BLaER1 treated with 17β-estradiol and CSF1 and Interleukin-3, amounts not matched to agents 10 nM and 100 nM (cell line): ENCODE measurements around the gene ELF4.

ENCODE experiments used
- H3K27ac ChIP-seq, 11 experiments: shearing (Covaris generic); formaldehyde crosslinking; 2 replicates each; pipeline ENCODE4 v1.8.1; 2022
- H3K27me3 ChIP-seq, 11 experiments: shearing (Covaris generic); formaldehyde crosslinking; 2 replicates each; pipeline ENCODE4 v1.8.1; 2022
- H3K36me3 ChIP-seq, 11 experiments: shearing (Covaris generic); formaldehyde crosslinking; 2 replicates each; pipeline ENCODE4 v1.8.1; 2022
- H3K4me1 ChIP-seq, 10 experiments: shearing (Covaris generic); formaldehyde crosslinking; 2 replicates each; pipeline ENCODE4 v1.8.1; 2022
- H3K4me2 ChIP-seq, 11 experiments: shearing (Covaris generic); formaldehyde crosslinking; 2 replicates each; pipeline ENCODE4 v1.8.1; 2022
- H3K4me3 ChIP-seq, 10 experiments: shearing (Covaris generic); formaldehyde crosslinking; 2 replicates each; pipeline ENCODE4 v1.8.1; 2022
- H3K9ac ChIP-seq, 11 experiments: shearing (Covaris generic); formaldehyde crosslinking; 2 replicates each; pipeline ENCODE4 v1.8.1; 2022
- H3K9me3 ChIP-seq, 11 experiments: shearing (Covaris generic); formaldehyde crosslinking; replicated peaks in 1 of 11; 2 replicates each; pipeline ENCODE4 v1.8.1; 2022
- H4K20me1 ChIP-seq, 11 experiments: shearing (Covaris generic); formaldehyde crosslinking; 2 replicates each; pipeline ENCODE4 v1.8.1; 2022
- Cebpa-rat ChIP-seq, 11 experiments: shearing (Covaris generic); IDR thresholded peaks; 2 replicates each; pipeline ENCODE4 v1.8.1; 2022

The ELF4 gene

DNA sequence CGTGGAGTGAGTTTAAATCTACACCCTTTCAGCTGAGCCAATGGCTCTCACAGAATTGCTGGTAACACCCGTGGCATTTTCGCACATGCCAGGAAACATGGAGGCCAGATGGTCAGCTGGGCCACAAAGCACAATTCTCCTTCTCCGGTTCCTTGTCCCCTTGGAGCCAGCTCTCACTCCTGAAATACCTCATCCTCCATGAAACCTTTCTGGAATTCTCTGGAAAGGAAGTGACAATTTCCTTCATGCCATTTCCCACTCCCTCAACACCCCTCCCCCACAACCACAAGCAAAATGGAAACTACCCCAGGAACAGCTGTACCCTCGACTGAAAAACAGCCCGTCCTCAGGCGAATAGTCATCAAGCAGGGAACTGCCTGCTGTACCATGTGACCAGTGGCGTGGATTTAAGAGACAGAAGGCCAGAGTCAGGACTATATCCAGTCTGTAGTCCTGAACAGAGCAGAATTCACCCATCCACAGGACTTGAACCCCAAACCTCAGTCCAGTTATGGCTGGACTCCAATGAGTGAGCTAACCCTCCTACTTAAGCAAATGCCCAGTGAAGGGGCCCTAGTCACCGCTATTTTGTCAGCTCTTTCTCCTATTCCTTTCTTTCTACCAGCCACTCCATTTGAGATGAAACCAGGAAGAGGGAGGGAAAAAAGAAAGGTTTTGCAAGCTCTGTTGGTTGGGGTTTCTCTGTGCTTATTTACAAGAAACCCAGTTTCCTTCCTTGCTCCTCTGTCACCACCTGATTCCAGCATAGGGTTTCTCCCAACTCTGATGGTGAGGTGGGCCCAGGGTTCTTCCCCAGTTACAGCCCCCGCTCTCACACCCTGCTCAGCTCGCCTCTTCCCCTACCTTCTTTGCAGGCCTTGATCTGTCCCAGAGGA is 24.5 kb downstream of the ELF4 start:
- Histone ChIP-seq H3K4me1 (peaks cover 94 to 99% (median 96%) of the 10 kb centered on the region in 10 experiments), H3K27me3 (peaks cover 80 to 99% (median 94%) of the 10 kb centered on the region in 11 experiments), H4K20me1 (peaks cover 22 to 95% (median 68%) of the 10 kb centered on the region in 11 experiments; a peak in 19 of 22 replicates), H3K27ac (peak overlapping the region in 10 of 11 experiments; percentile 58 to 84 (median 75); a peak in 20 of 22 replicates), H3K4me2 (peak overlapping the region; percentile 78 to 95 (median 88)), H3K9me3 (no peaks in the 10 kb centered on the region), H3K4me3 (peak overlapping the region in 9 of 10 experiments; percentile 5 to 65 (median 45); a peak in 15 of 20 replicates), H3K36me3 (peaks cover 0 to 8% (median 0%) of the 10 kb centered on the region in 11 experiments; a peak in 4 of 22 replicates), H3K9ac (peak overlapping the region; percentile 51 to 76 (median 60); a peak in 21 of 22 replicates)
- no peak for TF ChIP-seq Cebpa-rat (IDR thresholded peaks at IDR 0.05)

- Histone ChIP-seq H3K9me3 (no peaks in the 10 kb centered on the region), H3K9ac (peak overlapping the region; percentile 29 to 76 (median 61); a peak in 20 of 22 replicates), H3K4me3 (peak overlapping the region in 6 of 10 experiments; percentile 0 to 65 (median 48); a peak in 9 of 20 replicates), H3K27me3 (peaks cover 89 to 100% (median 100%) of the 10 kb centered on the region in 11 experiments), H3K4me2 (peak overlapping the region; percentile 78 to 95 (median 88)), H3K36me3 (peaks cover 0 to 16% (median 0%) of the 10 kb centered on the region in 11 experiments; a peak in 5 of 22 replicates), H4K20me1 (peaks cover 33 to 97% (median 78%) of the 10 kb centered on the region in 11 experiments; a peak in 19 of 22 replicates), H3K4me1 (peaks cover 86 to 97% (median 94%) of the 10 kb centered on the region in 10 experiments), H3K27ac (peak overlapping the region in 10 of 11 experiments; percentile 58 to 84 (median 75); a peak in 20 of 22 replicates)
- TF ChIP-seq Cebpa-rat (IDR thresholded peaks at IDR 0.05), result no peak
Measured at GRCh38 chrX:130084631-130085237, 25.6 kb downstream of the ELF4 start.

DNA sequence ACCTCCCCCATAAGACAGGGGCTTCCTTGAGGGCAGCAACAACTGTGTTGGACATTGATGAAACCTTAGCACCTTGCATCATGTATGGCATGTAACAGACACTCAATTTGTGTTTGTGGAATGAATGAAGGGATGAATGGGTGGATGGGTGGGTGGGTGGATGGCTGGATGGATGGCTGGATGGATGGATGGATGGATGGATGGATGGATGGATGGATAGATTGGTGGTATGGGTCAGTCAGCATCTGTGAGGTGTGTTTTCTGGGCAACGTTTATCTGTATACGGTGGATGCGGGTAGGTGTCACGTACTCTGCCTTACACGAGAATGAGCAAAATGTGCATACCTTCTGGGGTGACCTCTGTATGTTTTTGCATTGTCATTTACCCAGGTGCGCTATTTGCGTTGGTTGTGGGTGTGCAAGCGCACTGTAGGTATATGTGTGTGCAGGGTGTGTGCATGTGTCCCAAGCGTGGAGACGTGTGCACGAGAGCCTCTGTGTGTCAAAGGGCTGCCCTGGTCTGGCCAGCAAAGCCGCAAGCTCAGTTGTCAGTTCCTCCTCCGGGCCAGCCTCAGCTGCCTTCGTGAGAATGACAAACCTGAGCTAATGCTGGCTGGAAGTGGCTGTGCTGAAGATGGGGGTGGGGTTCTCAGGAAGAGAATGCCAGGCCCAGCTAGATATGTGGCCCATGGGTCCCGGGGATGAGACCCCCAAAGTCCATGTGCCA is 26.5 kb downstream of the ELF4 start:
- Histone ChIP-seq H3K4me2 (peak overlapping the region; percentile 78 to 95 (median 88)), H3K9me3 (no peaks in the 10 kb centered on the region), H3K4me3 (peak overlapping the region in 5 of 10 experiments; percentile 0 to 65 (median 51); a peak in 7 of 20 replicates), H3K27ac (peak overlapping the region in 10 of 11 experiments; percentile 58 to 84 (median 75); a peak in 16 of 22 replicates), H3K36me3 (peaks cover 0 to 18% (median 0%) of the 10 kb centered on the region in 11 experiments; a peak in 7 of 22 replicates), H4K20me1 (peaks cover 36 to 97% (median 77%) of the 10 kb centered on the region in 11 experiments; a peak in 19 of 22 replicates), H3K9ac (peak overlapping the region in 10 of 11 experiments; percentile 43 to 76 (median 61); a peak in 16 of 22 replicates), H3K4me1 (peaks cover 78 to 88% (median 85%) of the 10 kb centered on the region in 10 experiments), H3K27me3 (peaks cover 96 to 100% (median 100%) of the 10 kb centered on the region in 11 experiments)
- no peak for TF ChIP-seq Cebpa-rat (IDR thresholded peaks at IDR 0.05)

DNA sequence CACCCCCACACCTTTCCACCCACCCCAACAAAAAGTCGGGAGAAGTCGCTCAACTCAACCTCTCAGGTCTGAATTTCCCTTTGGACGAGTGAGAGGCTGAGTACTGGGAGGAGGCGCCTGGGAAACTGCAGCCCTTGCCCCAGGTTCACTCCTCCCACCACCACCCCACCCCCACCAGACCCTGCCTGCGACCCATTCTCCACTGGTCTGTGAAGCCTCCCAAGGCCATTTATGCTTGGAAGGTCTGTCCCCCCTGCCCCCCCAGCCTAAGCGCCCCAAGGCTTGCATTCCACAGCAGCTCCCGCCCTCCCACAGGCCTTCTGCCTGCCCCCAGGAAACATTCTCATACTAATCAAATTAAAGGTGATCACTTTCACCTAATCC is 27.2 kb downstream of the ELF4 start:
- peaks cover 0 to 21% (median 0%) of the 10 kb centered on the region in 11 experiments; a peak in 7 of 22 replicates for H3K36me3 ChIP-seq
- H3K27me3 ChIP-seq, result peaks cover 91 to 100% (median 95%) of the 10 kb centered on the region in 11 experiments
- H3K27ac ChIP-seq, result peak overlapping the region in 8 of 11 experiments; percentile 72 to 84 (median 80); a peak in 14 of 22 replicates
- H3K9ac ChIP-seq, result peak overlapping the region in 7 of 11 experiments; percentile 41 to 75 (median 70); a peak in 10 of 22 replicates
- peaks cover 71 to 80% (median 78%) of the 10 kb centered on the region in 10 experiments for H3K4me1 ChIP-seq
- H3K4me3 ChIP-seq, result peak overlapping the region in 2 of 10 experiments; percentile 54 to 65; a peak in 3 of 20 replicates
- TF ChIP-seq Cebpa-rat (IDR thresholded peaks at IDR 0.05), result no peak
- peak overlapping the region; percentile 80 to 95 (median 89) for H3K4me2 ChIP-seq
- H4K20me1 ChIP-seq, result peaks cover 36 to 94% (median 70%) of the 10 kb centered on the region in 11 experiments; a peak in 19 of 22 replicates
- no peaks in the 10 kb centered on the region for H3K9me3 ChIP-seq

DNA sequence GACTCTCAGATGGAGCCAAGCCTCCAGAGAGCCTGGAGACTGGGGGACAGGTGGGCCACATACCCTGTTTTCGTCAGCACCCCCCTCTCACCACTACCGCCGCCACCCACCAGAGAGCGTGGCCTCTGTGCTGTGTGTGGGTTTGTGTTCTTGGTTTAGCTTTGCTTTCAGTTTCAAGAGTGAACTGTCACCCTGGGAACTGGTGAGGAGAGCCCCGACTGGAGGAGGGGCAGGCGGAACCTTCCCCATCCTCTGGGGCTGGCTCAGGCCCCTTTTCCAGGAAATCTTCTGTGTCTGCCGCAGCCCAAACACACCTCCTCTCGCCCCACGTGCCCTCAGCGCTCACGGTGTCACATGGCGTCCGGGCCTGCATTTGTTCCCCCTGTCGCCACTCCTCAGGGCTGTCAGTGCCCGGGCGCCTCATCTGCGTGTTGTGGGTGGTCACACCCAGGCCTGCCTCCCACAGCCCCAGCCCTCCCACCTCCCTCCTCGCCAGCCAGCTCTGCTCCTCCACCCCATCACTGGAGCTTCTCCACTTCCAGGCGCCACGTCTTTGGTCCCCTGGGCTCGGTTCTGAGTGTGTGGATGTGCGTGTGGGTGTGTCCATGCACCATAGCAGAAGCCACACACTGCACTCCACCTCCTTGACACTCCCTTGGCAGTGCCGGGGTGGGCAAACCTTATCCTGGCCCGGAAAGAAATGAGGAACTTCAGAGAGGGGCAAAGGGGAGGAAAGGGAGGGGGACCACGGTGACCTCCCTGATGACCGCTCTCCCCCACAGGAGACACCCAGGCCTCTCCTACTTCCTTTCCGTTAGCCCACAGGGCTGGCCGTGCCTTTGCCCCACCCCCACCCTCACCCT is 27.8 kb downstream of the ELF4 start:
- H3K9me3 ChIP-seq, result no peaks in the 10 kb centered on the region
- peak overlapping the region; percentile 23 to 62 (median 41); a peak in 18 of 20 replicates for H3K4me3 ChIP-seq
- H3K4me1 ChIP-seq, result peaks cover 65 to 74% (median 72%) of the 10 kb centered on the region in 10 experiments
- H3K27me3 ChIP-seq, result peaks cover 88 to 100% (median 93%) of the 10 kb centered on the region in 11 experiments
- peaks cover 0 to 23% (median 0%) of the 10 kb centered on the region in 11 experiments; a peak in 7 of 22 replicates for H3K36me3 ChIP-seq
- TF ChIP-seq Cebpa-rat (IDR thresholded peaks at IDR 0.05), result no peak
- peak overlapping the region; percentile 80 to 95 (median 89) for H3K4me2 ChIP-seq
- H3K9ac ChIP-seq, result peak overlapping the region in 10 of 11 experiments; percentile 20 to 75 (median 70); a peak in 19 of 22 replicates
- peak overlapping the region in 10 of 11 experiments; percentile 20 to 84 (median 78); a peak in 19 of 22 replicates for H3K27ac ChIP-seq
- peaks cover 36 to 92% (median 66%) of the 10 kb centered on the region in 11 experiments; a peak in 19 of 22 replicates for H4K20me1 ChIP-seq

DNA sequence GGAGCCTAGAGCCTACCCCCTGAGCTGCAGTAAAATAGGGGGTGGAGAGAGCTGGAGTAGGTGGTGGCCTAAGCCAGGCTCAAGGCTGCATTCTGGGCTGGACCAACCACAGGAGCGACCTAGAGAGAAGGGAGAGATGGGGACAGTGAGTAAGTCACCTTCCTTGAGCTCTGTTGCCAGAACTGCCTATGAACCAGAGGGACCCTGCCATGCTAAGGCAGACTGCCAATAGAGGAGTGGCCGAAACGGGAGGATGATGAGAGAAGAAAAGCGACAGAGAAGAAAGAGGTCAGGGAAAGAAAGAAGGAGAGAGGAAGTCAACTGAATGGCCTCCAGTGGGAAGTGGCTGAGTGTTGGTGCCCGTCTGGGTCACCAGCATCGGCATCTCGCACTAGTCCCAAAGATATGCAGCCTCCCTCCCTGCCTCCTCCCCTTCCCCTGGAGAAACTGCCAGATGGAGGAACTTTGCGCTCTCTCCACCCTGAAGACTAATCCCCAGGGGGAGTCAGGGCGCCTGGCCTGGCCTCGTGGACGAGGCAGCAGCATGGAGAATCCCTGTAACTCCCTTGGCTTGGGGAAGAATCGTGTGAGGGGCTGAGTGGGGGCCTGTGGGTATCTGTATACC is 28.8 kb downstream of the ELF4 start:
- peak overlapping the region in 10 of 11 experiments; percentile 20 to 84 (median 78); a peak in 19 of 22 replicates for H3K27ac ChIP-seq
- peaks cover 36 to 87% (median 56%) of the 10 kb centered on the region in 11 experiments; a peak in 20 of 22 replicates for H4K20me1 ChIP-seq
- peaks cover 0 to 31% (median 0%) of the 10 kb centered on the region in 11 experiments; a peak in 7 of 22 replicates for H3K36me3 ChIP-seq
- H3K4me1 ChIP-seq, result peaks cover 55 to 65% (median 63%) of the 10 kb centered on the region in 10 experiments
- H3K9ac ChIP-seq, result peak overlapping the region in 10 of 11 experiments; percentile 20 to 75 (median 70); a peak in 19 of 22 replicates
- peak overlapping the region; percentile 23 to 62 (median 41); a peak in 17 of 20 replicates for H3K4me3 ChIP-seq
- H3K4me2 ChIP-seq, result peak overlapping the region; percentile 80 to 95 (median 89)
- no peaks in the 10 kb centered on the region for H3K9me3 ChIP-seq
- H3K27me3 ChIP-seq, result peaks cover 81 to 100% (median 90%) of the 10 kb centered on the region in 11 experiments
- TF ChIP-seq Cebpa-rat (IDR thresholded peaks at IDR 0.05), result no peak
